Measurements from ENCODE around the gene HPS4.

HPS4 gene

GRCh38 chr22:26463688-26464087, 19.9 kb downstream of the HPS4 start:
- DNase-seq, result no peak

- no peak for DNase-seq
Observed at GRCh38 chr22:26463101-26463661, 20.4 kb downstream of the HPS4 start.

GRCh38 chr22:26462641-26463040, 20.9 kb downstream of the HPS4 start:
- DNase-seq, result no peak

GRCh38 chr22:26462051-26462450, 21.5 kb downstream of the HPS4 start:
- DNase-seq, result no peak

- peak; percentile 24 for DNase-seq
Observed at GRCh38 chr22:26461188-26461810, 22.3 kb downstream of the HPS4 start.

- DNase-seq, result no peak
Observed at GRCh38 chr22:26460202-26460601, 23.4 kb downstream of the HPS4 start.

GRCh38 chr22:26457661-26458272, 25.8 kb downstream of the HPS4 start:
- DNase-seq, result no peak

- no peak for DNase-seq
Observed at GRCh38 chr22:26453812-26454500, 29.6 kb downstream of the HPS4 start.

- no peak for DNase-seq
Observed at GRCh38 chr22:26453216-26453615, 30.4 kb downstream of the HPS4 start.

GRCh38 chr22:26452236-26453016, 31.2 kb downstream of the HPS4 start:
- DNase-seq, result no peak

GRCh38 chr22:26450453-26451185, 33.0 kb downstream of the HPS4 start:
- no peak for DNase-seq

- DNase-seq, result no peak
Observed at GRCh38 chr22:26448941-26449340, 34.6 kb downstream of the HPS4 start.

- no peak for DNase-seq
Observed at GRCh38 chr22:26448334-26448733, 35.2 kb downstream of the HPS4 start.

- no peak for DNase-seq
Observed at GRCh38 chr22:26447584-26448329, 35.8 kb downstream of the HPS4 start.

GRCh38 chr22:26446808-26447515, 36.6 kb downstream of the HPS4 start:
- DNase-seq, result no peak

- no peak for DNase-seq
Observed at GRCh38 chr22:26445577-26446275, 37.9 kb downstream of the HPS4 start.

GRCh38 chr22:26444777-26445176, 38.8 kb downstream of the HPS4 start:
- no peak for DNase-seq

GRCh38 chr22:26443901-26444690, 39.5 kb downstream of the HPS4 start:
- no peak for DNase-seq

GRCh38 chr22:26442086-26442756, 41.4 kb downstream of the HPS4 start:
- DNase-seq, result no peak

All from effector CD8-positive, alpha-beta T cell (primary cell).